Fibroblast of lung (primary cell): ENCODE data around the gene ZAR1. TPM values are rescaled to one million over a fixed set of nuclear protein-coding genes. Genes with fewer than 3 reads are reported as not detected.

ENCODE experiments used
- DNase-seq, 2 donors: peaks; one replicate each; pipeline versions ENCODE4 v3.0.0 to v3.0.0-alpha.2; 2010; ENCODE audit warnings: low read depth in 2 of 2
- H2AFZ ChIP-seq: 2 replicates; pipeline ENCODE4 v1.5.1; 2012; ENCODE audit warnings: low read length, control low read depth, inconsistent platforms
- H3K27ac ChIP-seq: 2 replicates; pipeline ENCODE4 v1.5.1; 2011; ENCODE audit warnings: low read length, control low read depth; ENCODE audit not compliant: insufficient read depth
- H3K27me3 ChIP-seq: 2 replicates; pipeline ENCODE4 v1.5.1; 2011; ENCODE audit warnings: mild to moderate bottlenecking, low read length; ENCODE audit not compliant: control insufficient read depth, insufficient read depth
- H3K36me3 ChIP-seq: 2 replicates; pipeline ENCODE4 v1.5.1; 2011; ENCODE audit warnings: low read length; ENCODE audit not compliant: control insufficient read depth, insufficient read depth
- H3K4me1 ChIP-seq: 2 replicates; pipeline ENCODE4 v1.5.1; 2011; ENCODE audit warnings: low read length; ENCODE audit not compliant: control insufficient read depth, insufficient read depth; ENCODE audit errors: extremely low read depth
- H3K4me2 ChIP-seq: 2 replicates; pipeline ENCODE4 v1.5.1; 2011; ENCODE audit warnings: low read length, control low read depth; ENCODE audit not compliant: insufficient read depth; ENCODE audit errors: extremely low read depth
- H3K4me3 ChIP-seq, 4 experiments: fragments of 200-600 bp in 1 of 4; sonication (generic) in 1 of 4; replicated peaks in 1 of 4; 2 replicates each; pipeline ENCODE4 v1.5.1; 2011 to 2016; ENCODE audit warnings: low read length in 4 of 4, low read depth in 3 of 4, mild to moderate bottlenecking in 3 of 4, control low read depth in 2 of 4, inconsistent platforms in 1 of 4, mixed read lengths in 1 of 4; ENCODE audit not compliant: insufficient read depth in 1 of 4; ENCODE audit errors: control extremely low read depth in 1 of 4
- H3K79me2 ChIP-seq: 2 replicates; pipeline ENCODE4 v1.5.1; 2012; ENCODE audit warnings: mild to moderate bottlenecking, low read length, inconsistent platforms; ENCODE audit not compliant: control insufficient read depth, insufficient read depth
- H3K9ac ChIP-seq: 2 replicates; pipeline ENCODE4 v1.5.1; 2011; ENCODE audit warnings: mild to moderate bottlenecking, low read length, control low read depth; ENCODE audit not compliant: insufficient read depth
- H3K9me3 ChIP-seq: 2 replicates; pipeline ENCODE4 v1.5.1; 2012; ENCODE audit warnings: low read depth, low read length; ENCODE audit not compliant: control insufficient read depth, insufficient read depth
- H4K20me1 ChIP-seq: 2 replicates; pipeline ENCODE4 v1.5.1; 2011; ENCODE audit warnings: low read length; ENCODE audit not compliant: control insufficient read depth, insufficient read depth; ENCODE audit errors: extremely low read depth
- CTCF ChIP-seq, 2 donors: IDR thresholded peaks in 1 of 2; conservative IDR thresholded peaks in 1 of 2; 1 replicate in 1 of 2; 2 replicates in 1 of 2; pipeline ENCODE4 v1.5.1; 2011 to 2012; ENCODE audit warnings: low read length in 2 of 2, control low read depth in 1 of 2, inconsistent platforms in 1 of 2, low read depth in 1 of 2, mild to moderate bottlenecking in 1 of 2
- EZH2 ChIP-seq: IDR thresholded peaks from 2 replicates; pipeline ENCODE4 v1.5.1; 2012; ENCODE audit warnings: low read length, control low read depth, mild to moderate bottlenecking; ENCODE audit errors: missing control alignments
- polyA plus RNA-seq, 2 donors: library from polyadenylated mRNA; depleted of rRNA in 1 of 2; stranded (reverse) in 1 of 2; unstranded in 1 of 2; fragments of >200 nt; gene quantifications; 2 replicates each; pipeline ENCODE4 v1.2.1, GENCODE V29; 2011 to 2012; ENCODE audit warnings: missing spikeins in 1 of 2
- total RNA-seq: library from RNA; depleted of rRNA; stranded (reverse); fragments of >200 nt; gene quantifications from 2 replicates; pipeline ENCODE4 v1.2.1, GENCODE V29; 2014

ZAR1 gene
- total and polyA plus RNA-seq, 2 donors (not counting 1 experiment from before 2014, with no cell fraction given) = not detected

- Histone ChIP-seq H3K4me3 (no peak overlapping the region), H3K36me3 (peaks cover 6% of the 10 kb centered on the region)
- TF ChIP-seq CTCF (conservative IDR thresholded peaks at IDR 0.05 in 1 of 2, IDR thresholded peaks at IDR 0.05 in 1 of 2; ENCODE audit: low read depth in 1 of 2, low read length in 2 of 2) = no peak
- TF ChIP-seq EZH2 = no peak
These were observed 36.4 kb downstream of the ZAR1 start for GRCh38 chr4:48526406-48526805.

GRCh38 chr4:48538358-48538757, 48.3 kb downstream of the ZAR1 start:
- Histone ChIP-seq H3K79me2 (no peaks in the 10 kb centered on the region), H3K9ac (no peak overlapping the region), H3K27ac (no peak overlapping the region), H3K4me2 (no peak overlapping the region), H3K36me3 (peaks cover 2% of the 10 kb centered on the region), H3K4me1 (no peaks in the 10 kb centered on the region), H4K20me1 (no peaks in the 10 kb centered on the region), H2AFZ (no peak overlapping the region), H3K27me3 (no peaks in the 10 kb centered on the region), H3K4me3 (no peak overlapping the region), H3K9me3 (no peaks in the 10 kb centered on the region)
- no peak for TF ChIP-seq EZH2
- no peak for DNase-seq

More at GRCh38 chr4:48526406-48526805, 36.4 kb downstream of the ZAR1 start:
- Histone ChIP-seq H3K9ac (no peak overlapping the region), H4K20me1 (no peaks in the 10 kb centered on the region), H3K27ac (no peak overlapping the region), H2AFZ (no peak overlapping the region), H3K9me3 (no peaks in the 10 kb centered on the region), H3K79me2 (no peaks in the 10 kb centered on the region), H3K4me2 (no peak overlapping the region), H3K4me1 (no peaks in the 10 kb centered on the region), H3K27me3 (no peaks in the 10 kb centered on the region)
- no peak for DNase-seq

- H2AFZ ChIP-seq = no peak overlapping the region
- no peak overlapping the region for H3K9ac ChIP-seq
- no peaks in the 10 kb centered on the region for H3K79me2 ChIP-seq
- H3K27ac ChIP-seq = no peak overlapping the region
- H3K4me3 ChIP-seq = no peak overlapping the region
- no peaks in the 10 kb centered on the region for H3K9me3 ChIP-seq
- no peak overlapping the region for H3K4me2 ChIP-seq
- no peaks in the 10 kb centered on the region for H3K27me3 ChIP-seq
- DNase-seq = no peak
- no peak for TF ChIP-seq EZH2
- no peak for TF ChIP-seq CTCF (conservative IDR thresholded peaks at IDR 0.05 in 1 of 2, IDR thresholded peaks at IDR 0.05 in 1 of 2; ENCODE audit: low read depth in 1 of 2, low read length in 2 of 2)
- H4K20me1 ChIP-seq = no peaks in the 10 kb centered on the region
- H3K4me1 ChIP-seq = no peaks in the 10 kb centered on the region
- peaks cover 2% of the 10 kb centered on the region for H3K36me3 ChIP-seq
These were observed 49.5 kb downstream of the ZAR1 start for GRCh38 chr4:48539597-48539996.
